Mesenteric fat pad (tissue), 1 donor: ENCODE measurements around the gene MLLT1. TPM values are rescaled to one million over a fixed set of nuclear protein-coding genes. Genes with fewer than 3 reads are reported as not detected.

Experiments used
- DNase-seq: peaks from one replicate; pipeline ENCODE4 v3.0.0-alpha.2; 2020; ENCODE audit warnings: low spot score
- total RNA-seq: library from RNA; stranded (reverse); fragmentation: NEBNext Ultra II Directional; extraction: Animal tissue kit (Norgen Biotek cat#: 25700); gene quantifications from one replicate; pipeline ENCODE4 v1.2.1, GENCODE V29; 2021
- donor health status: DM: yes; HTN: yes; CAD: no.

Gene MLLT1
- total RNA-seq, 1 donor from 2014 or later: 62.3 TPM

DNA sequence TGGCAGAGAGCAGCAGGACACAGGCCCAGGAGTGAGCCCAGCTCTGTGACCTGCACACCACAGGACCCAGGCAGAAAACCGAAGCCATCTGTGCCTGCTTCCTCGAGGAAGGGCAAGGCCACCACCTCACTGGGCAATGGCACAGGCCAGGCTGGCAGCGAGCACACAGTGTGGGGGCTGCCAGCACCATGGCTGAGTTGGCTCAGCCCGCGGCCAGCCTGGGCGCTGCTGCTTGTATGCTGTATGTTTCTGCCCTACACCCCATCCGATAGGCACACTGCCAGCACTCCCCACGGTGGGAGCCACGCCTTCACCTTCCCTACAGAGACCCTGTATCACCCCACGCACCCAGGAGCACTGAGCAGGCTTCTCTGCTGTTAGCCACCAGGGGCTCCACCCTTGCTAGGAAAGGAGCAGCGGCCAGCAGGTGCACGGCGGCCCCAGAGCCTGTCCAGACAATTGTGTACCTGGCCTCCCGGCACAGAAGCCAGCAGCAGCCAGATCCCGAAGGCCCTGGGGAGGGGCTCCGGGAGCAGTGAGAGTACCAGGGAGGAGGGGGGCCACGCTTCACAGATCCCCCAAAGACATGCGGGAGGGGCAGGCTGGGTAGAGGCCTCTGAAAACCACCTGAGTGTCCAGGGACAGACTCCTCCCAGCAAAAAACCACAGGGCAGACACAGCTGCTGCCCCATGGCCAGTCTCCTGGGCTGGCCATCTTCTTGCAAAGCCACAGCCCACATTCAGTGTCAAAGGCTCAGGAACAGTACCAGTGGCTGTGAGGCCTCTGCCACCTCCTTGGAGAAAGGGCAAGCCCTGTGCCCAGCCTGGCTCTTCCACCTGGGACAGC is 56.1 kb downstream of the MLLT1 start:
- DNase-seq: no peak

DNA sequence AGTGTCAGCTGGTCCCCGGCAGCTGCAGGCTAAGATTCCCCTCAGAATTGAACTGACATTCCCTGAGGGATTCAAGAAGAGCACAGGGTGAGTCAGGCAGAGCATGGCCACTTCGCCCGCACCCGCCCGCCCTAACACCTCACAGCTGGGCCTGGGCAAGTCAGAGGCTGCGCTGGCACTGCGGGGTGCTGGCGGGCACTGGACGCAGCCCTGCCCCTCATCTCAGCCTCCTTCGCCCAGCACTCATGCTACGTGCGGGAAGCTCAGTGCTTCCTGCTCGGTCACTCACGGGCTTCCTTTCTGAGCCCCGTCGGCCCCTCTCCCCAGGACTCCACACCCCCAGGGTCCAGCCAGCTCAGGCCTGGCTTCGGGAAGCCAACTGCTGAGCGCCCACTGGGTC is 56.9 kb downstream of the MLLT1 start:
- DNase-seq: no peak

DNA sequence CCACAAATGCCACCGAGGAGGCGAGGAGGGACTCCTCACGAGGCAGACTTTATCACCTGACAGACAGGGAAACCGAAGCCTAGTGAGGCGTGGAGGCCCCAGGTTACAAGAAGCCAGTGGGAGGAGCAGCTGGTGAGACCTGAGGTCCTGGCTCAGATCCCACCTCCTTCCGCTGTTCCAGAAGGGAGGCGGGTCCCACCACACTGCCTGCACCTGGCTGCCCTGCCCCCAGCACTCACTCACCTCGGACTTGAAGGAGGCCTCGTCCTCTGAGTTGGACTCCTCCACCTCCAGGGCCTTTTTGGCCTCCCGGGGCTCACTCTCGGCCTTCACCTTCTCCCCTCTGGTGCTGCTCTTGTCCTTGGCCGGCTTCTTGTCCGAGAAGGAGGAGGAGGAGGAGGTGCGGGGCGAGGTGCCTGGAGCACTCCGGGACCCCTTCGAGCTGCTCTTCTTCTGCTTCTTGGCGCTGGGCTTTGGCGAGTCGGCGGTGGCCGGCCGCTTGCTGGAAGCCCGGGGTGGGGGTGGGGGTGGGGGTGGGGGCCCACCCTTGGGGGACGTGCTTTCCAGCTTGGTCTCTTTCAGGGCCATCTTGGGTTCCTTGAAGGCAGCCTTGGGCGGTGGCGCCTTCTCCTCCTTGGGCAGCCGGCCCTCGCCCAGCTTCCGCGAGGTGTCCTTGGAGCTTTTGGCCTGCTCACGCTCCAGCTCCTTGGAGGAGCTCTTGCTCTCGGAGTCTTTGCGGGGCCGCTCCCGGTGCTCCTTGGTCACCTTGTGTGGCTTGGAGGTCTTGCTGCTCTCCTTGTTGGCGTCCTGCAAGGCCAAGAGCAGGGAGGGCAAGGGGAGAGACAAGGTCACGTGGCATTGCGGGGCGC is 57.7 kb downstream of the MLLT1 start:
- no peak for DNase-seq

DNA sequence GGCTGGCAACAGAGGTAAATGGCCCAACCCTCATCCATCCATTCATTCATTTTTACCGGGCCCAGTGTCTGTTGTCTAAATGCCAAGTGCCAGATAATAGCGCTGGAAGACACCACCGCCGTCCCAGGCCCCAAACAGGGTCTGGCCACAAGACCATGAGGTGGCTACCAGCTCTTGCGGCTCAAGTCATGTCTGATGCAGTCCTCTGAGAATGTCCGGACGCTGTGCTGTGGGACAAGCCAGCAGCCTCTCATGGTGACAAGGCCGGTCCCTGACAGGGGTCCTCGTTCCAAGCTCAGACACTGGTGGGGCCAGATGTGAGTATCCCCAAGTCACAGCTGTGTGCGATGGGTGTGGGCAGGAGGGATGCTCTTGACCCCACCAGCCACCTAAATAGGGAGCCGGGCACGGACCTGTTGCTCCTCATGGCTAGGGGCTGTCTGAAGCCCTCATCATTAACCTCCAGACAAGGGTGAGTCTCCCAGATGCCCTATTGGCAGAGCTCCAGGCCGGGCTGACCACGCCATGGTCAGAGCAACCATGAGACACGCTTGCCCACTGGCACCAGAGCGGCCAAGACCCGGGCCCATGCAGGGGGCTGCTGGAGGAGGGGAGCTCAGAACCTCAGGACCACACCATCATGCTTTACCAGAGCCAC is 58.4 kb downstream of the MLLT1 start:
- no peak for DNase-seq

DNA sequence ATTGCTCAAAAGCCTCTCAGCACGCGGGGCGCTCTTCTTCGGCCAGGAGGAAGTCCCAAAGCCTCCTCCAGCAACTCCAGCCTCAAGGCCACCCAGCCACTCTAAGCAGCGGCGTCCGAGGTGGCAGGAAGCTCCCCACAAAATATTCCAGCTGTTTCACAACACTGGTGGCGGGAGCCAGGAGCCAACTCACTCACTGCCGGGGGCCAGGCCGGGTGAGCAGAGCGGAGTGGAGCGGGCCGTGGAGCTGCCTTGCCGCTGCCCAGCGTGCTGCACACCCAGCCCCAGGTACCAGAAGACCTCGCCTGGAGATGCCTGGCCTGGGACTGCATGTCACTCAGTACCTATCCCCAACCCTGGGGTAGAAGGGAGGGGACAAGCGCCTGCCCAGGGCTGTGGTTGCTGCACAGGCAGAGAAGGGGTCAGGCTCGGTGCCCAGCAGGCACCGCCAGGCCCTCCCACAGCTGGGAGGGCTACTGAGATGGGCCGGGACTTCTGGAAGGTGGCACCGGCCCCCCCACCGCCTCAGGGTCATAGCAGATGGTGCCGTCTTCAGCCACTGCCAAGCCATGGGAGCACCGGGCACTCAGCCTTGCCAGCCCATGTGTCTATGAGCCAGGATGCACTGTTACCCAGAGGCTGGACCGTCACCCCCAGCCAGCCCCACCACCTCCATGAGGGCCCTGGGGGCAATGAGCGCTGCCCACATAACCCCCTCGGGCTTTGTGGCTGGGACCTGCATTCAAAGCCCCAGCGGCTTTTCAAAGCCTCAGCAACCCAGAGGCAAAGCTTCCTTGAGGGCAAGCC is 59.2 kb downstream of the MLLT1 start:
- no peak for DNase-seq

DNA sequence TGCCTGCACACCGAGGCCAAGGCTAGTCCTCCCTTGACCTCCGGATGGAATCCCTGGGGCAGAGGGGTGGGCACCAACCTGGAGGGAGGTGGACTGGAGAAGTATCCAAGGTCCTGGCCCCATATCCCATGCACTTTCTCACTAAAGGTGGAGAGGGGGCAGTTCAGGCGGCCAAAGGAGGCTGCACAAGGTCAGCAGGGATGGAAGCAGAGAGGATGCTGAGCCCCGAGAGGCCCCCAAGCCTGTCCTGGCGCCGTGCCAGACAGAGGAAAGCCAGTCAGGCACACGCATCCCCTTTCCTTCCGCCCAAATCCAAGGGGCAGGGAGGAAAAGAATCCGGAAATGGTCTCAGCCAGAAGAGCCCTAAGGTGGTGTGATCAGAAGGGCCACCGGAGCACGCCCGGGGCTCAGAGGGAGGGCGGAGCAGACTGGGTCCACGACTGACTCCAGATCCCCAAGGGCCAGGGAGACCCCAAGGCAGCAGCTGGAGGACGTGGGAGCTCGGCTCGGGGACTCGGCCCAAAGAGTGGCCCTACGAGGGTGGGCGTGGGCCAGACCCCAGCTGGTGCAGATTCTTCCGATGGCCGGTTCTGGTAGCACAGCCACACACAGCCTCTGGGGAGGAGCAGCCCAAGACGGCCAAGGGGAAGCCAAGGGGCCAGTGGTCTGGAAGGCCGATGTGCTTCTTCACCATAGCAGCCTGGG is 60.0 kb downstream of the MLLT1 start:
- DNase-seq: no peak

DNA sequence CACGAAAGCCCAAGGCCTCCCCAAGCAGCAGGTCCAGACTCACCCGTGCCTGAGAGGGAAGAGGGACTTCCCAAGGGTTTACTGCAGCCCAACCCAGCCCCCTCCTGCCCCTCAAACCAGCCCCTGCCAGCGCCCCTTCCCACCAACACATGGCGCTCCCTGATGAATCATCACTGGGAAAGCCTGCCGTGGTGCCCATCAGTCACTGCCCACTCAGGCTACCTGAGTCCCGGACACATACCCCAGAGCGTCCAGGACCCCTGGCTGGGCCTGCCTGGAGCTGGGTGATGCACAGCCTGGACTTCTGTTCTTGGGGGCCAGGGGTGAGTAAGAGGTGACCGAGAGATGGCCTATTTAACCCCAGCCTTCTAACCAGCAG is 60.6 kb downstream of the MLLT1 start:
- DNase-seq: no peak

DNA sequence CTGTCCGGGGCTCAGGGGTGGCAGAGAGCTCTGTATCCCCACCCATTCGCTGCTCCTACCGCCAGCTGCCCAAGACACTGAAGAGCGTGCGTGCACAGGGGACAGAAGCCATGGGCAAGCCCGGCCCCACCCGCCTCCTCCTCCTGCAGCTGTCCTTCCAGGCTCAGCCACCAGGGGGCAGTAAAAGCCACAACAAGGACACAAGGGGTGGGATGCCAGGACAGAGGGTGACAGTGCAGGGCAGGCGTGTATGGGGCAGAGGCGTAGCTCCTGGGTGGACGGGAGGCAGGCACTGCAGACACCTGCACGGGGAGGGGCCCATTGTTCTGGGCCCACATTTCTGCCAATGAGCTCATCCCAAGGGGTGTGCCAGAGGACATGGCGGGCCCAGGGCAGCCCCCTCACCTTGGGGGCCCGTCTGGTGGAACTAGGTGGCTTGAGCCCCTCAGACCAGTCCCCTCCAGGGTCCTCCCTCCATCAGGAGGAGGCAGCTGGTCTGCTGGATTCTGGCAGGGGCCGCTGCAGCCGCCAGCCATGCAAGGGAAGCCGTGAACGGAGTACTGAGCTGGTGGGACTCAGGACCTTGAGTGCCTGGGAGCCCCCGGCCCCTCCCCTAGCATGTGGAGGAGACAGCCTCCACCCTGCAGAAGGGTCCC is 61.2 kb downstream of the MLLT1 start:
- DNase-seq: no peak

DNA sequence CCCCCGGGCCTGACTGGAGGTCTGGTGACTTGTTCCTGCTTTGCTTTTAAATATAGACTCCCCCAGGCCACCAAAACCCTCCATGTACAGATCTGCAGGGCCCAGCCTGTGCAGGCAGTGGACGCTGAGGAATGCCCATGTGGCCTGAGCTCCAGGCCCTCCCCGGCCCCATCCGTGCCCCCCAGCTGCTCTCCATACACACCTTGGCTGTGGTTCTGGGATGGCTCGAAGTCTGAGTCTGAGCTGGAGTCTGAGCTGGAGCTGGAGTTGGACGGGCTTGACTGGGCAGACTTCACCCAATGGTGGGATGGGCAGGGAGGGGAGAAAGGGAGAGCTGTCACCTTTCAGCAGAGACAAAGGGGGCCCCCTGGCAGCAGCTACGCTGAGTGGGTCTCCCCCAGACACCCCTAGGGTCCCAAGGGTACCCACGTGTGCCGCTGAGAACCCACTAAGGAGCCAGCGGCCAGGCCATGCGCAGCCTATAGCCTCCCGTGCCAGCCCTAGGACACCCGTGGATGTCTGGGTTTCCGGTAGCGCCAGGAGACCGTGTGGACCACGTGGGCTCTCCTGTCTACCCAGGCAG is 61.9 kb downstream of the MLLT1 start:
- DNase-seq: no peak

DNA sequence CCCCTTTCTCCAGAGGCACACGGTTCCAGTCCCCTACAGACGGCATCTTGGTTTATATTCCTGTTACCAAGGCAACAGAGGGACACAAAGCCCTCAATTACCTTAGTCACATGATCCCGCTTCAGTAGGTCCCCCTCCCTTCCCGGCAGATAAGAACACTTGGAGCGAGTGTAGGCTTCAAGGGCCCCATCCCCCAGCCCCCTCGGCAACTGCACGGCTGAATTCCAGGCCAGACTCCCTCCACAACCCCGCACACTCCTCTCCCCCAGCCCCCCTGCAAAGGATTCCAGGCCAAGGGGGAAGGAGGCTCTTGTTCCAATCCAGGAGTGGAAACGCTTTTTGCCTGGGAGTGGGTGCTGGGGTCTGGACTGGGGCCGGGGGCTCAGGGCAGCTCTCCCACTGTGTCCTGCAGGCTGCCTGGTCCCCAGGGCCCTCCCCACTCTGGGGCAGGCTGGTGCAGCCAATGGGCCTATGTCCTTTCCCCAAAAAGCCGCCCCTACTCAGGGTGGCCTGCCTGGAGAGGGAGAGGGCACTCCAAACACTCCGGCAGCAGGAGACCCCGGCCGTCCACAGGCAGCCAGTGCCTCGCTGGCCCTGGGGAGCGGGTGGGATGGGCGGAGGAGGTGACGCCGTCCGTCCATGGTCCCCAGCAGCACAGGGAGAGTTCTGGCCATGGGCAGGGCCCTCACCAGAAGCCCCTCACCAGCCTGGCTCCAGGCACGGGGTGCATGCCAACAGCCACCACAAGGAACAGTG is 62.6 kb downstream of the MLLT1 start:
- no peak for DNase-seq

DNA sequence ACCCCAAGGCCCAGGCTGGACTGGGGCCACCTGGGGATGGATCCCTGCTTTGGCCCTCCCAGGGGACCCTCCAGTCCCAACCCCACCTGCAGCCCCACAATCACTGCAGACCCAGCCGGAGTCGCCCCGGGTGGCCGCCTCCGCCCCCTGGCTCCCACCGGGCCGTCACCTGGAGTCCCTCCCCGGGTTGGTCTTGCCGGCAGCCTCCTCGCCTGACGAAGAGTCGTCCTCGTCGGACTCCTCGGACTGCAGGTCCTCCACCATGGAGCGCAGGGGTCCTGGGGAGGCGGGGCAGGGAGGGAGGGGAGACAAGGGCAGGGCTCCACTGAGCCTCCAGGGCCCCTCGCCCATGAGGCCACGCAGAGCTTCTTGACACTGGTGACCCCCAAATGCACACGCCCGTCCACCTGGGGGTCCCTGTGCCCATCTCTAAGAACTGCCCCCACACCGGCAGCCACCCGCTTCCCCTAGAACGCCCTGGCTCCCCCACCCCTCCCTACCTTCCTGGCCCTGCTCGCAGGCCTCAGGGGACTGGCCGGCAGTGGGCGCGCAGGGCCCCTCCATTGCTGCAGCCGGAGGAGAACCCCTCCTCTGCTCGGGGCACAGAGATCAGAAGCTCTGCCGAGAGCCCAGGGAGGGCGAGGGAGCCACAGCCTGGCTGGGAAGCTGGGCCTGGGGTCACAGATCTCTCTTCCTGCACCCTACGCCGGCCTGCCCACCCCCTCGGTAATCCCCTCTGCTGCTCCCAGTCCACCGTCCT is 63.4 kb downstream of the MLLT1 start:
- DNase-seq: no peak

DNA sequence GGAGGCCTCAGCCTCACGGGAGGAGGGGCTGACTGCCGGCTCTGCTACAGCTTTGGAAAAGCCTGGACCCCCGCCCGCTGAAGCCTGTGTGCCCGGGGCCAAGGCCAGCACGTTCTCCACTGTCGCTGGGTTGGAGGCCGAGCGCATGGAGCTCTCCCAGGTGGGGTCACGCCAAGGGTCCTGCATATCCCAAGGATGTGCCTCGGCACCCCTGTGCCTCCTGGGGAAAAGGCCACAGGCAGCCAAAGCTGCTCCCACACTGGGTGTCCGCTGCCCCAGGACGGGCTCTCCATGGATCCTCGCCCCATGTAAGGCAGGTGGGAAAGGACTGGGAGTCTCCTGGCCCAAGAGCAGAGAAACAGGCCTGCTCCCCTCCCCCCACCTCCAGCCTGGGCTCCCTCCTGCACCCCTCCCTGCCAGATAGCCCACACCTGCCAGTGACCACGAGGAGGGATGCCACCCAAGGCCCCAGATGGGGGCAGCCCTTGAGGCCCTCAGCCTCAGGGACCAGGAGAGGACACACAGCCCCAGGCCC is 64.0 kb downstream of the MLLT1 start:
- no peak for DNase-seq

DNA sequence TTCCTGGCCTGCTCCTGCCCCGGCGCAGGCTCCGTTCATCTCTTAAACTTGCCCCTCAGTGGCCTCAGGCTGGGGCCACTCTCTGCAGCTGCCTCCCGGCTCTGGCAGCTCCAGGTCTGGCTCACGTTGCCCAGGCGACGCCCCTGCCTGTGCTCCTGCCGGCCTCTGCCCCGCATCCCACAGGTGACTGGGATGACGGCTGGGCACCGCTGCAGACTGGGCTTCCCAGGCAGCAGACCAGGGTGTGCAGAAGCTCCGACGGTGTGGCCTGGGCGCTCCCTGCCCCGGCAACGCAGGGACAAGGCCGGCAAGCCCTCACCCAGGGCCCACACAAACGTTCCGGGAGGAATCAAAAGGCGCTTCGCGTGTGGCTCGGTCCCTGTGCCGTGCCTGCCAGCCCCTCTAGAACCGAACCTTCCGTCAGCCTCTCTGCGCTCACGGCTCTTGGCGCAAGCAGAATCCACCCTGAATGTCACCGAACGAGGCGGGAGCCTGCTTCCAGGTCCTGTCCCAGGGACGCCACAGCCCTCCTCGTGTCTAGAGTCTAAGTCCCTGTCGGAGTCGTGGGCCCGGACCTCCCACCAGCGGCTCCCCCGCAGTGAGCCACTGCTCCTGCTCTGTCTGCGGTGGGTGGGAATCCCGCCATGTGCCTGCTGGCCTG is 64.8 kb downstream of the MLLT1 start:
- no peak for DNase-seq

DNA sequence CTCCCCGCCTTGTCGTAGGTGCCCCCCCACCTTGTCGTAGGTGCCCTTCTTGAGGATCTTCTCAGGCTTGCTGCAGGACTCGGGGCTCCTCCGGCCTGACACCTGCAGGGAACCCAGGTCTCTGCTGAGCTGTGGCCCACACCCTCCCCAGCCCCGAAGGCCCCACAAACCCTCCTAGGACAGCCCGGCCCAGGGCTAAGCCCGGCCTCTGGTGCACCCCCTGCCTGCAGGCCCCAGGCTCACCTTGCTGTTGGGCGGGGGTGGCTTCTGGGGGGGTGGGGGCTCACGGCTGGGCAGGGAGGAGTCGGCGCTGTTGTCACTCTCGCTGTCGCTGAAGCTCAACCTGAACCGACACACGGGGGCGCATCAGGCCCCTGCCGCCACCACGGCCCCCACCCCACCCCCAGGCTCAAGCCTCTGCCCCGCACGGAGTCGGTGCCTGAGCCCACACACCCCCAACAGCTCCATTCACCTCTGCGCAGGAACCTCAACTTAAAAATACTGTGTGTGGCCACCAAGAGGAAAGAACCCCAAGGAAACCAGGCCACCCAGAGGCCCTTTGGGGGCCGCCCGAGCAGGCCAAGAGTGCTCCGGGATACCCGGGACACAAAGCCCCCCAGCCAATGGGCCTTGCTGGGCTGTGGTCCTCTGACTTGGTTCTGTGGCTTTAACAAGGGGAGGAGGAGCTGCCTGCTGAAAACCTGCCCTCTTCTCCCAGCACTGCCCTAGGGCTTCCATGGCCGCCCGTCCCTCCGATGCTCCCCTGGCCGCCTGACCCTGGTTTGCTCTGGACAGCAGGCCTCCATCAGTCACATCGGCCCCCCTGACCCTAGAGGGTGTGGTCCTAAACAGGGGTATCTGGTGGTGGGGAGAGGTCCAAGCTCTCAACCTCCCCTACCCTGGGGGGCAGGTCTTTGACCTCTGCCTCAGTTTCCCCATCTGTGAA is 65.8 kb downstream of the MLLT1 start:
- DNase-seq: no peak

DNA sequence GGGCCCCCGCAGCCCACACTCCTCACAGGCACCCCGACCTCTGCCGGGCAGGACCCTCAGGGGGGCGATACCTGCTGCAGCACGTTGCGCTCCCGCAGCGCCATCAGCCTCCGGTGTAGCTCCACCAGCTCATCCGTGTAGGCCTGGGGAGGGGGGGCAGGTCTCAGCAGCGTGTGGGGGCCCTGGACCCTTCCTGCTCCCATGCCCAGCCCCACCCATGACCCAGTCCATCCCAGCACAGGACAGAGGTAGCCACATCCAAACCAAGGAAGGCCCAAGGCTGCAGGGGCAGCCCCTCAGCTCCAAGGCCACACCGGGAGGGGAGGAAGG is 66.5 kb downstream of the MLLT1 start:
- no peak for DNase-seq
